K562 (cell line): Measurements from ENCODE around the gene MIEN1. TPM values are rescaled to one million over a fixed set of nuclear protein-coding genes. Genes with fewer than 3 reads are reported as not detected.

Source experiments
- L3MBTL2 ChIP-seq: fragments of 450-650 bp; IDR thresholded peaks from 2 replicates; pipeline ENCODE4 v1.6.1; 2016; ENCODE audit warnings: mild to moderate bottlenecking, moderate library complexity
- SP1 ChIP-seq: sonication (generic); formaldehyde crosslinking; IDR thresholded peaks from 2 replicates; pipeline ENCODE4 v1.8.1; 2022; ENCODE audit warnings: mild to moderate bottlenecking, missing genetic modification reagents
- ZNF589 ChIP-seq: fragments of 200-800 bp; sonication (Bioruptor generic); IDR thresholded peaks from 2 replicates; pipeline ENCODE4 v1.6.1; 2016; ENCODE audit warnings: low read depth, missing genetic modification characterization, missing compliant biosample characterization
- polyA plus RNA-seq, 8 experiments: library from polyadenylated mRNA; depleted of rRNA in 4 of 8; stranded (reverse) in 5 of 8; unstranded in 3 of 8; fragments of >200 nt; fragmentation: Nextera tagmentation in 2 of 8; fragmentation: Illumina TruSeq in 1 of 8; extraction: Ambion mirVana in 2 of 8; extraction: Trizol in 1 of 8; gene quantifications; 2 replicates each; pipeline versions ENCODE4 v1.2.1 to v1.2.3, GENCODE V29; 2011 to 2014; ENCODE audit warnings: inconsistent platforms in 1 of 8, missing spikeins in 1 of 8
- total RNA-seq, 7 experiments: library from RNA; depleted of rRNA in 6 of 7; stranded (reverse); fragments of >200 nt in 6 of 7; fragmentation: Illumina TruSeq in 2 of 7; extraction: Trizol in 2 of 7; gene quantifications; 2 replicates each; pipeline versions ENCODE4 v1.2.1 to v1.2.3, GENCODE V29; 2011 to 2021; ENCODE audit warnings: low replicate concordance in 1 of 7
- TF ChIP-seq, protein P1 (sequence below): conservative IDR thresholded peaks from 2 replicates; pipeline ENCODE4 v1.6.1; 2011; ENCODE audit warnings: low read depth, mild to moderate bottlenecking, low read length; ENCODE audit not compliant: control insufficient read depth
- TF ChIP-seq, protein P2 (sequence below): fragments of 150-350 bp; conservative IDR thresholded peaks from 2 replicates; pipeline ENCODE4 v1.6.1; 2014; ENCODE audit warnings: low read length
- TF ChIP-seq, protein P3 (sequence below): fragments of 450-650 bp; IDR thresholded peaks from 2 replicates; pipeline ENCODE4 v1.7.1; 2018; ENCODE audit warnings: mild to moderate bottlenecking, low read depth; ENCODE audit not compliant: partially characterized antibody
- TF ChIP-seq, protein P4 (sequence below): fragments of 200-600 bp; sonication (generic); IDR thresholded peaks from one replicate; pipeline ENCODE4 v1.6.1; 2012; ENCODE audit warnings: mild to moderate bottlenecking, low read depth, low read length, inconsistent platforms

MIEN1 gene
- total and polyA plus RNA-seq, 9 of the 15 experiments (the other 6 are each of a cell fraction or from before 2014, with no cell fraction given): 61.3 to 142 (median 78.9) TPM

DNA sequence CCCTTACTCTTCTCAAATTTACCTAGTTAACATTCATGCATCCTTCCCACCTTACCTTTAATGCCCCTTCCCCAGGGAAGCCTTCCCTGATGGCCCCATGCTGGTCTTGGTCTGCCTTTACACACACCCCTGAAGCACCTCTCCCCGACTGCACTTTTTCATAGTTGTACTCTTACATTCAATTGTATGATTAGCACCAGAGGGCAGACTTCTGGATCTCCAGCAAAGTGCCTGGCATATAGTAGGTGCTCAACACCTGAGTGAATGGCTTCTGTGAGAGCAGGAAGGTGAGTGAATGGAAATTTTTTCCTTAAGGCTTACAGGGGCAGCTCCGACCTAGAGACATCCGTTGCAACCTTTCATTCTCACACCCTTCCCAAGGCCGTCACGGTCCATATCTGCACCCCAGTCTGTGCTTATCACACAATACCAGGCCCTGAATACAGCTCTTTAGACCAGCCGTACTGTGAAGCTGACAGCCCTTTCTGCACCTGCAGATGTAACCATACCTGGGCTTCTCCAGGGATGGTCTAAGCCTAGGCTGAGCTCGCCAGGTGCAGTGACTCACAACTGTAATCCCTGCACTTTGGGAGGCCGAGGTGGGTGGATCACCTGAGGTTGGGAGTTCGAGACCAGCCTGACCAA, 46.9 kb downstream of the MIEN1 start (continued):
- TF ChIP-seq SP1 (CRISPR knock-in tag) (no peak), ZNF589 (CRISPR knock-in tag) (no peak), L3MBTL2 (no peak)
- TF ChIP-seq, protein P1, sequence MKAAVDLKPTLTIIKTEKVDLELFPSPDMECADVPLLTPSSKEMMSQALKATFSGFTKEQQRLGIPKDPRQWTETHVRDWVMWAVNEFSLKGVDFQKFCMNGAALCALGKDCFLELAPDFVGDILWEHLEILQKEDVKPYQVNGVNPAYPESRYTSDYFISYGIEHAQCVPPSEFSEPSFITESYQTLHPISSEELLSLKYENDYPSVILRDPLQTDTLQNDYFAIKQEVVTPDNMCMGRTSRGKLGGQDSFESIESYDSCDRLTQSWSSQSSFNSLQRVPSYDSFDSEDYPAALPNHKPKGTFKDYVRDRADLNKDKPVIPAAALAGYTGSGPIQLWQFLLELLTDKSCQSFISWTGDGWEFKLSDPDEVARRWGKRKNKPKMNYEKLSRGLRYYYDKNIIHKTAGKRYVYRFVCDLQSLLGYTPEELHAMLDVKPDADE: 0 out of 2 replicates have a peak, but pooled peaks have one; percentile 48
- TF ChIP-seq, protein P2, sequence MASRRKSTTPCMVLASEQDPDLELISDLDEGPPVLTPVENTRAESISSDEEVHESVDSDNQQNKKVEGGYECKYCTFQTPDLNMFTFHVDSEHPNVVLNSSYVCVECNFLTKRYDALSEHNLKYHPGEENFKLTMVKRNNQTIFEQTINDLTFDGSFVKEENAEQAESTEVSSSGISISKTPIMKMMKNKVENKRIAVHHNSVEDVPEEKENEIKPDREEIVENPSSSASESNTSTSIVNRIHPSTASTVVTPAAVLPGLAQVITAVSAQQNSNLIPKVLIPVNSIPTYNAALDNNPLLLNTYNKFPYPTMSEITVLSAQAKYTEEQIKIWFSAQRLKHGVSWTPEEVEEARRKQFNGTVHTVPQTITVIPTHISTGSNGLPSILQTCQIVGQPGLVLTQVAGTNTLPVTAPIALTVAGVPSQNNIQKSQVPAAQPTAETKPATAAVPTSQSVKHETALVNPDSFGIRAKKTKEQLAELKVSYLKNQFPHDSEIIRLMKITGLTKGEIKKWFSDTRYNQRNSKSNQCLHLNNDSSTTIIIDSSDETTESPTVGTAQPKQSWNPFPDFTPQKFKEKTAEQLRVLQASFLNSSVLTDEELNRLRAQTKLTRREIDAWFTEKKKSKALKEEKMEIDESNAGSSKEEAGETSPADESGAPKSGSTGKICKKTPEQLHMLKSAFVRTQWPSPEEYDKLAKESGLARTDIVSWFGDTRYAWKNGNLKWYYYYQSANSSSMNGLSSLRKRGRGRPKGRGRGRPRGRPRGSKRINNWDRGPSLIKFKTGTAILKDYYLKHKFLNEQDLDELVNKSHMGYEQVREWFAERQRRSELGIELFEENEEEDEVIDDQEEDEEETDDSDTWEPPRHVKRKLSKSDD: no peak
- TF ChIP-seq, protein P3, sequence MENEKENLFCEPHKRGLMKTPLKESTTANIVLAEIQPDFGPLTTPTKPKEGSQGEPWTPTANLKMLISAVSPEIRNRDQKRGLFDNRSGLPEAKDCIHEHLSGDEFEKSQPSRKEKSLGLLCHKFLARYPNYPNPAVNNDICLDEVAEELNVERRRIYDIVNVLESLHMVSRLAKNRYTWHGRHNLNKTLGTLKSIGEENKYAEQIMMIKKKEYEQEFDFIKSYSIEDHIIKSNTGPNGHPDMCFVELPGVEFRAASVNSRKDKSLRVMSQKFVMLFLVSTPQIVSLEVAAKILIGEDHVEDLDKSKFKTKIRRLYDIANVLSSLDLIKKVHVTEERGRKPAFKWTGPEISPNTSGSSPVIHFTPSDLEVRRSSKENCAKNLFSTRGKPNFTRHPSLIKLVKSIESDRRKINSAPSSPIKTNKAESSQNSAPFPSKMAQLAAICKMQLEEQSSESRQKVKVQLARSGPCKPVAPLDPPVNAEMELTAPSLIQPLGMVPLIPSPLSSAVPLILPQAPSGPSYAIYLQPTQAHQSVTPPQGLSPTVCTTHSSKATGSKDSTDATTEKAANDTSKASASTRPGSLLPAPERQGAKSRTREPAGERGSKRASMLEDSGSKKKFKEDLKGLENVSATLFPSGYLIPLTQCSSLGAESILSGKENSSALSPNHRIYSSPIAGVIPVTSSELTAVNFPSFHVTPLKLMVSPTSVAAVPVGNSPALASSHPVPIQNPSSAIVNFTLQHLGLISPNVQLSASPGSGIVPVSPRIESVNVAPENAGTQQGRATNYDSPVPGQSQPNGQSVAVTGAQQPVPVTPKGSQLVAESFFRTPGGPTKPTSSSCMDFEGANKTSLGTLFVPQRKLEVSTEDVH: no peak
- TF ChIP-seq, protein P4, sequence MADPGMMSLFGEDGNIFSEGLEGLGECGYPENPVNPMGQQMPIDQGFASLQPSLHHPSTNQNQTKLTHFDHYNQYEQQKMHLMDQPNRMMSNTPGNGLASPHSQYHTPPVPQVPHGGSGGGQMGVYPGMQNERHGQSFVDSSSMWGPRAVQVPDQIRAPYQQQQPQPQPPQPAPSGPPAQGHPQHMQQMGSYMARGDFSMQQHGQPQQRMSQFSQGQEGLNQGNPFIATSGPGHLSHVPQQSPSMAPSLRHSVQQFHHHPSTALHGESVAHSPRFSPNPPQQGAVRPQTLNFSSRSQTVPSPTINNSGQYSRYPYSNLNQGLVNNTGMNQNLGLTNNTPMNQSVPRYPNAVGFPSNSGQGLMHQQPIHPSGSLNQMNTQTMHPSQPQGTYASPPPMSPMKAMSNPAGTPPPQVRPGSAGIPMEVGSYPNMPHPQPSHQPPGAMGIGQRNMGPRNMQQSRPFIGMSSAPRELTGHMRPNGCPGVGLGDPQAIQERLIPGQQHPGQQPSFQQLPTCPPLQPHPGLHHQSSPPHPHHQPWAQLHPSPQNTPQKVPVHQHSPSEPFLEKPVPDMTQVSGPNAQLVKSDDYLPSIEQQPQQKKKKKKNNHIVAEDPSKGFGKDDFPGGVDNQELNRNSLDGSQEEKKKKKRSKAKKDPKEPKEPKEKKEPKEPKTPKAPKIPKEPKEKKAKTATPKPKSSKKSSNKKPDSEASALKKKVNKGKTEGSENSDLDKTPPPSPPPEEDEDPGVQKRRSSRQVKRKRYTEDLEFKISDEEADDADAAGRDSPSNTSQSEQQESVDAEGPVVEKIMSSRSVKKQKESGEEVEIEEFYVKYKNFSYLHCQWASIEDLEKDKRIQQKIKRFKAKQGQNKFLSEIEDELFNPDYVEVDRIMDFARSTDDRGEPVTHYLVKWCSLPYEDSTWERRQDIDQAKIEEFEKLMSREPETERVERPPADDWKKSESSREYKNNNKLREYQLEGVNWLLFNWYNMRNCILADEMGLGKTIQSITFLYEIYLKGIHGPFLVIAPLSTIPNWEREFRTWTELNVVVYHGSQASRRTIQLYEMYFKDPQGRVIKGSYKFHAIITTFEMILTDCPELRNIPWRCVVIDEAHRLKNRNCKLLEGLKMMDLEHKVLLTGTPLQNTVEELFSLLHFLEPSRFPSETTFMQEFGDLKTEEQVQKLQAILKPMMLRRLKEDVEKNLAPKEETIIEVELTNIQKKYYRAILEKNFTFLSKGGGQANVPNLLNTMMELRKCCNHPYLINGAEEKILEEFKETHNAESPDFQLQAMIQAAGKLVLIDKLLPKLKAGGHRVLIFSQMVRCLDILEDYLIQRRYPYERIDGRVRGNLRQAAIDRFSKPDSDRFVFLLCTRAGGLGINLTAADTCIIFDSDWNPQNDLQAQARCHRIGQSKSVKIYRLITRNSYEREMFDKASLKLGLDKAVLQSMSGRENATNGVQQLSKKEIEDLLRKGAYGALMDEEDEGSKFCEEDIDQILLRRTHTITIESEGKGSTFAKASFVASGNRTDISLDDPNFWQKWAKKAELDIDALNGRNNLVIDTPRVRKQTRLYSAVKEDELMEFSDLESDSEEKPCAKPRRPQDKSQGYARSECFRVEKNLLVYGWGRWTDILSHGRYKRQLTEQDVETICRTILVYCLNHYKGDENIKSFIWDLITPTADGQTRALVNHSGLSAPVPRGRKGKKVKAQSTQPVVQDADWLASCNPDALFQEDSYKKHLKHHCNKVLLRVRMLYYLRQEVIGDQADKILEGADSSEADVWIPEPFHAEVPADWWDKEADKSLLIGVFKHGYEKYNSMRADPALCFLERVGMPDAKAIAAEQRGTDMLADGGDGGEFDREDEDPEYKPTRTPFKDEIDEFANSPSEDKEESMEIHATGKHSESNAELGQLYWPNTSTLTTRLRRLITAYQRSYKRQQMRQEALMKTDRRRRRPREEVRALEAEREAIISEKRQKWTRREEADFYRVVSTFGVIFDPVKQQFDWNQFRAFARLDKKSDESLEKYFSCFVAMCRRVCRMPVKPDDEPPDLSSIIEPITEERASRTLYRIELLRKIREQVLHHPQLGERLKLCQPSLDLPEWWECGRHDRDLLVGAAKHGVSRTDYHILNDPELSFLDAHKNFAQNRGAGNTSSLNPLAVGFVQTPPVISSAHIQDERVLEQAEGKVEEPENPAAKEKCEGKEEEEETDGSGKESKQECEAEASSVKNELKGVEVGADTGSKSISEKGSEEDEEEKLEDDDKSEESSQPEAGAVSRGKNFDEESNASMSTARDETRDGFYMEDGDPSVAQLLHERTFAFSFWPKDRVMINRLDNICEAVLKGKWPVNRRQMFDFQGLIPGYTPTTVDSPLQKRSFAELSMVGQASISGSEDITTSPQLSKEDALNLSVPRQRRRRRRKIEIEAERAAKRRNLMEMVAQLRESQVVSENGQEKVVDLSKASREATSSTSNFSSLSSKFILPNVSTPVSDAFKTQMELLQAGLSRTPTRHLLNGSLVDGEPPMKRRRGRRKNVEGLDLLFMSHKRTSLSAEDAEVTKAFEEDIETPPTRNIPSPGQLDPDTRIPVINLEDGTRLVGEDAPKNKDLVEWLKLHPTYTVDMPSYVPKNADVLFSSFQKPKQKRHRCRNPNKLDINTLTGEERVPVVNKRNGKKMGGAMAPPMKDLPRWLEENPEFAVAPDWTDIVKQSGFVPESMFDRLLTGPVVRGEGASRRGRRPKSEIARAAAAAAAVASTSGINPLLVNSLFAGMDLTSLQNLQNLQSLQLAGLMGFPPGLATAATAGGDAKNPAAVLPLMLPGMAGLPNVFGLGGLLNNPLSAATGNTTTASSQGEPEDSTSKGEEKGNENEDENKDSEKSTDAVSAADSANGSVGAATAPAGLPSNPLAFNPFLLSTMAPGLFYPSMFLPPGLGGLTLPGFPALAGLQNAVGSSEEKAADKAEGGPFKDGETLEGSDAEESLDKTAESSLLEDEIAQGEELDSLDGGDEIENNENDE: no peak
